NCI-H345 treated with DMSO at 0.1 percent for 48 hours (cell line): ENCODE results near the gene BEND3.

Experiments
- DNase-seq: peaks from one replicate; lab custom pipeline; 2025; ENCODE audit not compliant: unreplicated experiment; lab: John Stamatoyannopoulos, UW

The BEND3 gene

DNA sequence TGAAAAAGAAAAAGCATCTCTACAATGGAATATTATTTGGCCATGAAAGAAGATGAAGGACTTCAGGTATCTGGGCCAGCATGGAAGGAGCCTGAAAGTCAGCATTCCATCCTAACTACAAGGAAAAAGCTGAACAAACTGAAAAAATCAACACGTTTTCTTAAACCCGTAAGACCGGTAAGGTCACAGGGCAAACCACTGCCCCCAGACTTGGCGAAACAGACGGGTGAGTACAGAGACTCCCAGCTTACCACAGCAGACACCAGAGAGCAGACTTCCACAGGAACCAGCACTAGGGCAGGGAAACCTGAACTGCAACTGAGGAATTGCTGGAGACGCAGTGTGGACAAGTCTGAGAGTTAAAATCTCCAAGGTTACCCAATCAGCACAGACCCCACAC lies 31.4 kb downstream of the BEND3 start:
- no peak for DNase-seq

DNA sequence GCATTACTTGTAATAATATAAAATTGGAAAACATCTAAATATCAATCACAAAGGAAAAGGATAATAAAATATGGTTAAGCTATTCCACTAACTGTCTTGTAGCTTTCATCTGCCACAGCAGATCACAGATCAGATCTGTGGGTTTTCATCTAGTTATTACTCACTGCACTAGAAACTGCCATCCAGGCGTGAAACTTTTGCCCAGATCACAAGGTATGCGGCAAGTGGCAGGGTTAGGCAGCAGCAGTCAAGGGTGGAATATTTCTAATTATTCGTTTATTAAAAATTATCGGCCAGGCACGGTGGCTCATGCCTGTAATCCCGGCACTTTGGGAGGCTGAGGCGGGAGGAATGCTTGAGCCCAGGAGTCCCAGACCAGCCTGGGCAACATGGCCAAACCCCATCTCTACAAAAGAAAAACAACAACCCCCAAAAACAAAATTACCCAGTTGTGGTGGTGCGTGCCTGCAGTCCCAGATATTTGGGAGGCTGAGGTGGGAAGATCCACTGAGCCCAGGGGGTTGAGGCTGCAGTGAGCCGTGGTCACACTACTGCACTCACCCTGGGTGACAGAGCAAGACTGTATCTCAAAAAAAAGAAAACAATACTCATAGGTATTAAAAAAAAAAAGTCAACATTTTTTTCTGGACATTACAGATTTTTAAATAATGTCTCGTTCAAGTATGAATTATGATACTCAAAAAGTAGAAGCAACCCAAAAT lies 32.1 kb downstream of the BEND3 start:
- DNase-seq: no peak

DNA sequence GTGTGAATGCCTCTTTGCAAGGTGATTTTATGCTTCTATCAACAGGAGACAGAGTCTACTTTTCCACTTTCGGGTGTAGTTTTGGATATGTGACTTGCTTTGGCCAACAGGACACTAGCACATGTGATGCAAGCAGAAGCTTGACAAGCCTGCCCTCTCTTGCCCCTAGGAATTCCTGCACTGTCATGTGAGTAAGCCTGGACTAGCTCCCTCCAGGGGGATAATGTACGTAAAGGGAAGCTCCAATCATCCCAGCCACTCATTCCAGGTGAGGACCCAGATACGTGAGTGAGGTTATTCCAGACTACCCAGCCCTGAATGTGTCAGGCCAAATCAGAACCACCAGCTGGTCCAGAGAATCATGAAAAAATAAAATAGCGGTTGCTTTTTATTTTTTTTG lies 33.3 kb downstream of the BEND3 start:
- DNase-seq: no peak

DNA sequence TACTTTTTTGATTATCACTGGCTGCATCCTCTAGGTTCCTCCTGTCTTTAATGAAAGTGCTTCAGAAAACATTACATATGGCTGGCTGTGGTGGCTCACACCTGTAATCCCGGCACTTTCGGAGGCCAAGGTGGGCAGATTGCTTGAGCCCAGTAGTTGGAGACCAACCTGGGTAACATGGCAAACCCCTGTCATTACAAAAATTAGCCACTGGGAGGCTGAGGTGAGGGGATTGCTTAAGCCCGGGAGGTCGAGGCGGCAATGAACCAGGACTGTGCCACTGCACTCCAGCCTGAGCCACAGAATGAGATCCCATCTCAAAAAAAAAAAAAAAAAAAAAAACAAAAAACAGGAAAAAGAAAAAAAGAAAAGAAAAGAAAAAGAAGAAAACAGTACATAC lies 35.3 kb downstream of the BEND3 start:
- no peak for DNase-seq

DNA sequence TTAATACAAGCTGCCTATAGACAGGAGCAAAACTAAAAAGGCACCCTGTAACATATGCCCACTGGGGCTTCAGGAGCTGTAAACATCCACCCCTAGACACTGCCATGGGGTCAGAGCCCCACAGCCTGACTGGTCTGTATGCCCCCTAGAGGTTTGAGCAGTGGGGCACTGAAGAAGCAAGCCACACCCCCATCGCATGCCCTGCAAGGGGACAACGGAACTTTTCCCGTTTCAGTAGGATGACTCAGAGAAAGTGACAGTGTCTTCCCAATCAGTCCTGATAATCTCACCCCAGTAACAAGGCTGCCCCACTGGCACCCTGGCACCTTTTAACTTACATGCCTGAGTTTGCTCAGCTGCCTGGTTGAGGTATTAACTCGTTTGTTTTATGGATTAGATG lies 35.9 kb downstream of the BEND3 start:
- DNase-seq: no peak

DNA sequence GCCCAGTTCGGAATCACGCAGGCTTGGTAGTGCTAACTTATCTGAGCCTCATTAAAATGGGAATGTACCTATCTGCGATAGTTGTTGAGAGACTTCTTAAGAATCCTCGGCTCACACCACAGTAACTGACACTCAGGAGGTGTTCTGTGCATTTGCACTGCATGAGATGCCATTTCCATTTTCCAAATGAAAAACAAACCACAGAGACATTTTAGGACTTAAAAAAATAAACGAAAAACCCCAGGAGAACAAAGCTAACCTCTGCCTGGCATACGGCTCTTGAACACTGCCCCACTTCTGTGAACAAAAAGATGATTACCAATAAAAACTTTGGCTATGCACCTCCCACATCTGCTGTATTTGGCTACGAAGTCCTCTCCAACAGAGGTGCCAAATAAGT lies 37.6 kb downstream of the BEND3 start:
- DNase-seq: no peak

DNA sequence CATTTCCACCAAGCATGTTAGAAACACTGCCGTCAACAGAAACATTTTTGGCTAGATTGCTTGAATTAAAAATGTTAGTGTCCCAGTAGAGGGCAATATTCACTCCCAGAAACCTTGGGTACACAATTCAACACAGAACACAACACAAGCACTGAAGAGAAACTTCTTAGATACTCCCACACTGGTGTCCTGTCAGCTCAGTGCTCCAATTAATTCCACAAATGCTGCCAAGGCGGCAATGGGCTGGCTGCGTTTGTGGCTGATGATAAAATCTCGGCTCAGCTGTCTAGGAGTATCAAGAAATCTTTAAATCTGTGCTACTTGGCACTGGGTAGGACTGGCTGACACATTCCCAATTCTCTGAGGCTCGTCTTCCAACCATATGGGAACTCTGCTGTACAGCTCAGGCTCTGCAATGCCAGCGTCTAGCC lies 39.3 kb downstream of the BEND3 start:
- no peak for DNase-seq

DNA sequence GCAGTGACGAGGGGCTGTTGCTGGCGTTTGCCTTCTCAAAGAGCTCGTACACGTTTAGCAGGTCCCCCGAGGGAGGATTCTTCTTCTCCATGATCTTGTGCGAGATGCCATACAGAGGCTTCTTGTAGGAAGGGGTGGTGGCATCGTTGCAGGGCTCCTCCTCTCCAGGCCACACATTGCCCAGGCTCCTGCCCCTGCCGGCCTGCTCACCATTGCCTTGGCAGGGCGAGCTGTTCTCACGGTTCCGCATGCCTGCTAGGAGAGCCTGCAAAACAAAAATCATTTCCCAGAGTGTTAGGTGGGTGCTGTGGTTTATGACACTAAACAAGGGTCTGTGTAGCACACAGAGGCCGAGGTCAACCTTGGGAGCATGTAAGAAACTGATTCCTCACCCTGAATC lies 44.6 kb downstream of the BEND3 start:
- no peak for DNase-seq

DNA sequence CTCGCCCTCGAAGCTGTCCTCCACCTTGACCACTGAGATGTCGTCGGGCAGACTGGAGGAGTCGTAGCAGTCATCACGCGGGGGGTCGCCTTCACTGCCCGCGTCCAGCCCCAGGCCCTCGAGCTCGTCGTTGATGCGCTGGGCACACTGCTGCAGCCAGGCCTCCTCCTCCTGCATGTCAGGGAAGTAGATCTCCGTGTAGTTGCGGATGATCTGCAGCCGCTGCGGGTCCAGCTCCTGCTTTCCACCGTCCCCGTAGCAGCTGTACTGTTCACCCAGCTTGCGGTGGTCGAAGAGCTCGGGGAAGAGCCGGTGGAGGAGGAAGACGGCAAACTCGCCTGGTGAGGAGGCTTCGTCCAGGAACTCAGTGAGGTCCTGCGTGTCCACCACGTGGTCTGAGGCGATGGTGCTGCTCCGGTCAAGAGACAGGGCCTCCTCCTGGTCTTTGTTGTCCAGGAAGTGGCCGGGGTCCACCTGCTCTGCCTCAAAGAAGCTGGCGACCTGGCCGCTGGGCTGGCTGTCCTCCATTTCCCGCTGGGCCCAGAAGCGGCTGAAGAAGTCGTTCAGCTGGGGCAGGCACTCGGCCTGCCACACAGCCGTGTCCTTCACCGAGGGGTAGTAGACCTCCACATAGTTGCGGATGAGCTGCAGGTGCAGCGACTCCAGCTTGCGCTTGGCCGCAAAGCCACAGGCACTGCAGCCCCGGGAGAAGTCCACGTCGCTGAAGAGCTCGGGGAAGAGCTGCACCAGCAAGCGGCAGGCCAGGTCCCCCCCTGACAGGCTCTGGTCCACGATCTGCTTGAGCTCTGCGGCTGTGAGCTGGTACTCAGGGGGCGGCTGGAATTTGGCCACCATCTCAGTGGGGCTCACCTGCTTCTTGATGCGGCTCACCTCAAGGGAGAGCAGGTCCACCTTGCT lies 45.4 kb downstream of the BEND3 start:
- DNase-seq: no peak

DNA sequence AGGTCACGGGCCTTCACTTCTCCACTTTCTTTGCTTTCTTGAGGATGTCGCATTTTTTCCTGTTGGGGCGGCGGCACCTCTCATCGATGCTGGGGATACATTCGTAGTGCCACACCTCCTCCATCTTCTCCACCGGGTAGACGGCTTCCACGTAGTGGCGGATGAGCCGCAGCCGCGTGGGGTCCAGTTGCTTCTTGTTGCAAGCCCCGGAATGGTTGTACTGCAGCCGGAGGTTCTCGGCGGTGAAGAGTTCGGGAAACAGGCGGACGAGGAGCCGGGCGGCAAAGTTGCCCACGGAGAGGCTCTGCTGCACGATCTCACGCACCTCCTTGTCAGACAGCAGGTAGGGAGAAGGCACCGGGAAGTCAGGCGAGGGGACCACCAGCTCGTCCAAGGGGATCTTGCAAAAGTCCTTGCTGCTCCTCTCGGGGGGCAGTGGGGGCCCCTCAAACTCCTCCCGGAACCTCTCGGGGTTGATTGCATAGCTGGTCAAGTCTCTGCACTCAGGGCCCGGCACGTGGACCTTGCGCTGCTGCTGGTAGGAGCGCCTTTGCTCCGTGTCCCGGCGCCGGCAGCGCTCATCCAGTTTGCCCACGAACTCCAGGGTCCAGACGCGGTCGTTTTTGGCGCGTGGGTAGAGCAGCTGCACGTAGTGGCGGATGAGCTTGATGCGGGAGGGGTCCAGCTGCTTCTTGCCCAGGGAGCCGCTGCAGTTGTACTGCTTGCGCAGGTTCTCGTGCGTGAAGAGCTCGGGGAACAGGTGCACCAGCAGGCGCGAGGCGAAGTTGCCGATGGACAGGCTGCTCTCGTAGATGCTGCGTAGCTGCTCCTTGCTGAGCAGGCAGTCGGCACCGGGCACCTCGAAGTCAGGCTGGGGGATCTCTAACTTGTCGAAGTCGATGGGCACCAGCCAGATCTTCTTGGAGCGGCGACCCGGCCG lies 46.4 kb downstream of the BEND3 start:
- DNase-seq: no peak

DNA sequence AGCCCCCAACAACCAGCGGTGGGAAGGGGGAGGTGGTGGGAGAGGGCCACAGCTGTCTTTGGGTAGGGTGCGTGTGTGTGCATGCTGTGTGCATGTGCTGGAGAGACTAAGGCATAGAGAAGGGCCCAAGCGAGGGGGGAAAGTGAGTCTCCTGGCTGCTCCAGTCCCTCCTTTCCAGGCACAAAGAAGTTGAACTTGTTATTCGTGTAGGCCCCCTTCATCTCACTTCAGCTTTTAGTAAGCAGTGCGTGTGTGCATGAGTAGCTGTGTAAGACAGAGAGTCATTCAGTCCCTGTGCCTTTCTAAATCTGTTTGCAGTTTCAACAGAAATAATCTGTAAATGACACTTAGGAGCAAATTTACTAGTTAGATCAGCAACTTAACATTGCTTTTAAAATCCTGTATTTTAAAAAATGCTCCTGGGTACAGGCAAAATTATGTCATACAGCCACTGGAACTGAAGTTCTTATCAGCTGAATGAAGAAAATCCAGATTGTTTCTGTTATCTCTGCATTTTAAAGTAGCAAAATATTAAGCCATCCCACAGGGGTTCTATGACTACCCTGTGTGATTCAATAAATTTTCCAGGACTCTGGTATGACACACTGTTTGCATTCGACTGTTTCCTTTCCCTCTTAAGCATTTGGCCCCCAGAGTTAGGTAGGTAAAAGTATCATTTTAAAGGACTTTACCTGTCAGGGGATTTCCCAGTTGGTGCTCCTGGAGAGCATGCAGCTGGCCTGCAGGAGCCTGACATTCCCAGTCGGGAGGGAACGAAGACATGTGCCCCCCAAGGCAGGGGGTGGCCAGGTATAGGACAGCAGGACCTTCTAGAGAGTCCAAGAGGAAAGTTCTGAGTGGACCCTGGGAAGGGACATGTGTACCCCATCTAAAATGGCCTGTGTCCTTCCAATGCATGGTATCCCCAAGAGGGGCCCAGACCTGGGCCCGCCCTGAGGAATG lies 48.3 kb downstream of the BEND3 start:
- DNase-seq: no peak

DNA sequence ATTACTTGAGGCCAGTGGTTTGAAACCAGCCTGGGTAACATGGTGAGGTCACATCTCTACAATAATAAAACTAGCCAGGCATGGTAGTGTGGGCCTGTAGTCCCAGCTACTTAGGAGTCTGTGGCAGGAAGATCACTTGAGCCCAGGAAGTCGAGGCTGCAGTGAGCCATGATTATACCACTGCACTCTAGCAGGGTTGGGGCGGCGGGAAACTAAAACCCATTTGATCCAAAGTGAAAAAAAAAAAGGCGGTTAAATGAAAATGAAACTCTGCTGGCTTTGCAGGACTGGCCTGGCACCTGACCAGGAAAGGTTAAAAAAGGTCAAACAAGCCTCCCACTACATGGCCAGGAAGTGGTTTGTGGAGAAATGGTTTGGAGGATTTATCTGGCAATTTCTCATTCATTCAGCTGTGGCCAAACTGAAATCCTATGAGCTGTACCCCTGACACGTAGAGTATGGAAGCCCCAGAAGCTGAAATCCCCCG lies 50.7 kb downstream of the BEND3 start:
- DNase-seq: no peak

DNA sequence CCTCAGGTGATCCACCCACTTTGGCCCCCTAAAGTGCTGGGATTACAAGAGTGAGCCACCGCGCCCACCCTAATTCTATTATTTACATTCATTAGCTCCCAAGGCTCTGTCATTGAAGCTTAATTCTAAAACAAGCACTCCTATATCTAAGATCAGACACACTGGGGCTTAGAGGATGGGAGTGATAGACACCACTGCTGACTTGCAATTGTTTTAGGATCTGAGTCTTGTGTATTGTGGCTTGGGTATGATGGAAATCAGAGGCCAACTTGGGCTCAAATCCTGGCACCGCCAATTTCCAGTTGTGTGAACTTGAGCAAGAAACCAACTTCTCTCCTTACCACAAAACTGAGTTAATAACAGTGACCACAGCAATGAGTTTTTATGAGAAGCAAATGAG lies 52.6 kb downstream of the BEND3 start:
- no peak for DNase-seq

DNA sequence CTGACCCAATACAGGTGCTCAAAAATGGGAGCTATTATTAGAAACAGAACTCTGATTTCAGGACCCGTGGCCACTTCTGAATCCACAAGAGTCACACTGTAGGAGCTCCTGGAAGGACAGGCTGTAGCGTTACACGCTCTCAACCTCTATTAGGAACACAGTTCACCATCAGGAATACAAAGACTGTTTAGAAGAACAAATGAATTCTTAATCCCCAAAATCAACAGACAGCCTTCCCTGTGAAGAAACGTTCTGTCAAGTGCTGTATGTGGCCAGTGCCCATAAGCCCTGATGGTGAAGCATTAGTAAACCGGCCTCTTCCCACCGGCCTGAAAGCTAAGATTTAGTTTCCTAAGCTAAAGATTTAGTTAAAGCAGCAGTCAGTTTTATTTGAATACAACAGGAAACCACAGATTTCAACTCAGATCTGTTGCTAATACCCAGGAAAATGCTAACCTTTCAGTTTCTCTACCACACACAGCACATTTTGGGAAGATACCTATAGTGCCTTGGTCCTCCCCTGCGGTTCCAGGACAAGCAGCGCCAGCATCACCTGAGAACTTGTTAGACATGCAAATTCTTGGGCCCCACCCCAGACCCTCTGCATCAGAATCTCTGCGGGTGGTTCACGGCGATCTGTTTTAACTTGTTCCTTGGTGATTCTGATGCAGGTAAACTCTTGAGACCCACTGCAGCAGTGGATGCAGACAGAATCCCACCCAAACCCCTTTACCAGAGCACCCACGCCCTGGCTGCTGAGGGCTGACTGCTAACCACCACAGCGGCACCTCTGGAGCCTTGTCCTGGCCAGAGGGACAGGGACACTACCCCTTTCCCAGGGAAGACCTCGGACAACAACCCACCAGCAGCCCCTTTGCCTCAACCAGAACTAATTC lies 53.9 kb downstream of the BEND3 start:
- no peak for DNase-seq

DNA sequence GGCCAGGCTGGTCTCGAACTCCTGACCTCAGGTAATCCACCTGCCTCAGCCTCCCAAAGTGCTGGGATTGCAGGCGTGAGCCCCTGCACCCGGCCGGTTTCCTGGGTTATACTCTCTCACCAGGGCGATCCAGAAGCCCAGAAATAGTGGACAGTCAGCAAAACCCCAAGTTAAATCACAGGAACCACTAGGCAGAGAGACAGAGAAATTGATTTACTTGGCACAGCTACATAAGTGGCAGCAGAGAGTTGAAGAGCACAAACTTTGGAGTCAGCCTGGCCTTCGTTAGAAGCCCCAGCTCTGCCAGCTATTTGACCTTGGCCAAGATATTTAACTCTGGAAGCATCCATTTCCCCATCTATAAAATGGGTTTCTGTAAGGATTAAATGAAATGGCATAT lies 54.6 kb downstream of the BEND3 start:
- DNase-seq: no peak

DNA sequence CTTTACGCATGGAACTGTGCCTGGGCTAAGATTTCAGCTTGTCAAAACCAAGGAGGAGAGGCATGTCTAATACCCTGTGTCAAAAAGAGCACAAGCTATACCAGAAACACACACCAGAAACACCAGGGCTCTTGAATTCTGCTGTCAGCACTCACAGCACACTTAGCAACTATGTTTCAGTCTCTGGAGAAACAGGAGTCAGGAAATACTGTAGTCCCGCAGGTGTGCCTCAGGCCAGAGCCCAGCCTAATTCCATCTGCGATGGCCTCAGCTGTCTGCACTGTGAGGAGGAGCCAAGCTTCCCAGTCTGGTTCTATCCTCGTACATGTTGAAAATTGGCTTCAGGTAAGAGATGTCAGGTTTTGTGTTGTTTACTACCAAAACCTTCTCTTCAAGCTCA lies 55.7 kb downstream of the BEND3 start:
- no peak for DNase-seq

DNA sequence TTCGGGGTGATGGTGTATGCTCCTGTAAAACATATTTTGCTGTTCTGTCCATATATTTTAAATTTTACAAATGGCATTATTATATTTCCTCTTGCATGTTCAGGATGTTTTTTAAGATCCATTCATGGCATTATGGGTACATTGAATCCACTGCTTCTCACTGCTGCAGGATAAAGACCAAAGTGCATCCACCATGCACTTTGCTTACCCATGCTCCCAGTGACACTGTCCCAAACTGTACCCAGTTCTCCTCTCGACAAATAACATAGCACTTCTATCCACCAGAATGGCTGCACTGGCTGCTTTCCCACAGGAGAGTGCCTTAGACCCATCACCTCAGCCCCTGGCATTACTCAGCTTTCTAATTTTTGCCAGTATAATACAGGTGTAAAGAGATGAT lies 57.6 kb downstream of the BEND3 start:
- no peak for DNase-seq

DNA sequence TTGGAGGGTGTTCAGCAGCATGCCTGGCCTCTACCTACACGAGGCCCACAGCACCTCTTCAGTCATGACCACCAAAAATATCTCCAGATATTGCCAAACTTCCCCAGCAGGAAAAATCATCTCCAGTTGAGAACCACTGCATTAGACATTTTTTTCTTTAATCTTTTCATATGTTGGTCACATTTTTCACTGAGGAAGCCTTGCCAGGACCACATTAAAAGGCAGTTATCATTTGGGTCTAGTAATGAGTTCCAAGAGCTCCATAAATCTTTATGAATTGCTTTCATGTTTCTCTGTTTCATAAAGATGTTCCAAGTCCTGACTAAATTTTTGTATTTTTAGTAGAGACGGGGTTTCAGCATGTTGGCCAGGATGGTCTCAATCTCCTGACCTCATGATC lies 58.5 kb downstream of the BEND3 start:
- no peak for DNase-seq

DNA sequence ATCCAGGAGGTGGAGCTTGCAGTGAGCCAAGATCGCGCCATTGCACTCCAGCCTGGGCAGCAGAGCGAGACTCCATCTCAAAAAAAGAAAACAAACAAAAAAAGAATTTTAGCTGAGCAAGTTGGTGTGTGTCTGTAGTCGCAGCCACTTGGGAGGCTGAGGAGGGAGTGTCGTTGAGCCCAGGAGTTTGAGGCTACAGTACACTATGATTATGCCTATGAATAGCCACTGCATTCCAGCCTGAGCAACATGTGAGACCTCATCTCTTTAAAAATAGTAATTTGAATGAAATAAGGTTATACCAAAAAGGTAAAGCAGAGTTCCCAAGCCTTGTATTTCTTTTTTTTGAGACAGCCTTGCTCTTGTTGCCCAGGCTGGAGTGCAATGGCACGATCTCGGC lies 67.5 kb downstream of the BEND3 start:
- DNase-seq: no peak
